Liver (tissue), 9 donors: ENCODE data around the gene BCKDHB. TPM values are rescaled to one million over a fixed set of nuclear protein-coding genes. Genes with fewer than 3 reads are reported as not detected.

Experiments used
- DNase-seq: peaks from one replicate; pipeline ENCODE4 v3.0.0-alpha.2; 2017; ENCODE audit warnings: low spot score
- H3K27ac ChIP-seq, 2 donors: one replicate each; pipeline ENCODE4 v1.7.0; 2013; ENCODE audit warnings: inconsistent platforms in 2 of 2, low read length in 2 of 2, control low read depth in 1 of 2, low read depth in 1 of 2, mild to moderate bottlenecking in 1 of 2
- H3K27me3 ChIP-seq, 4 donors: one replicate each; pipeline versions ENCODE4 v1.6.1 to v1.7.0; 2013; ENCODE audit warnings: low read length in 3 of 4, inconsistent platforms in 1 of 4, mild to moderate bottlenecking in 1 of 4, moderate library complexity in 1 of 4; ENCODE audit not compliant: control insufficient read depth in 4 of 4, insufficient read depth in 4 of 4
- H3K36me3 ChIP-seq, 4 donors: one replicate each; pipeline versions ENCODE4 v1.6.1 to v1.7.0; 2013; ENCODE audit warnings: low read length in 3 of 4, mild to moderate bottlenecking in 3 of 4, low read depth in 1 of 4, moderate library complexity in 1 of 4; ENCODE audit not compliant: control insufficient read depth in 4 of 4, insufficient read depth in 3 of 4
- H3K4me1 ChIP-seq, 4 donors: one replicate each; pipeline versions ENCODE4 v1.6.1 to v1.7.0; 2013; ENCODE audit warnings: low read length in 3 of 4, mild to moderate bottlenecking in 3 of 4, moderate library complexity in 1 of 4; ENCODE audit not compliant: control insufficient read depth in 4 of 4, insufficient read depth in 4 of 4
- H3K4me3 ChIP-seq, 3 donors: one replicate each; pipeline versions ENCODE4 v1.6.1 to v1.7.0; 2013; ENCODE audit warnings: low read length in 3 of 3, control low read depth in 1 of 3, low read depth in 1 of 3, mild to moderate bottlenecking in 1 of 3
- H3K9ac ChIP-seq, 2 donors: one replicate each; pipeline ENCODE4 v1.7.0; 2013; ENCODE audit warnings: low read length in 2 of 2, mild to moderate bottlenecking in 2 of 2, moderate library complexity in 2 of 2, control low read depth in 1 of 2, low read depth in 1 of 2
- H3K9me3 ChIP-seq, 4 donors: one replicate each; pipeline versions ENCODE4 v1.6.1 to v1.7.0; 2013; ENCODE audit warnings: low read length in 3 of 4; ENCODE audit not compliant: control insufficient read depth in 4 of 4
- EGR1 ChIP-seq, 2 donors: IDR thresholded peaks; 2 replicates each; pipeline ENCODE4 v1.6.1; 2016 to 2018; ENCODE audit warnings: antibody characterized with exemption in 2 of 2, low read depth in 2 of 2
- FOXA1 ChIP-seq: IDR thresholded peaks from 2 replicates; pipeline ENCODE4 v1.6.1; 2016; ENCODE audit warnings: antibody characterized with exemption
- FOXA2 ChIP-seq: IDR thresholded peaks from 2 replicates; pipeline ENCODE4 v1.6.1; 2016; ENCODE audit warnings: antibody characterized with exemption
- GABPA ChIP-seq, 2 donors: IDR thresholded peaks in 1 of 2; conservative IDR thresholded peaks in 1 of 2; 2 replicates each; pipeline ENCODE4 v1.6.1; 2016; ENCODE audit warnings: antibody characterized with exemption in 2 of 2, mild to moderate bottlenecking in 1 of 2, moderate library complexity in 1 of 2
- HNF4A ChIP-seq, 2 donors: conservative IDR thresholded peaks; 2 replicates each; pipeline ENCODE4 v1.6.1; 2016; ENCODE audit warnings: antibody characterized with exemption in 2 of 2, mild to moderate bottlenecking in 2 of 2
- JUND ChIP-seq, 2 donors: IDR thresholded peaks; 2 replicates each; pipeline ENCODE4 v1.6.1; 2016; ENCODE audit warnings: antibody characterized with exemption in 2 of 2
- NR2F2 ChIP-seq: IDR thresholded peaks from 2 replicates; pipeline ENCODE4 v1.6.1; 2016; ENCODE audit warnings: antibody characterized with exemption
- RXRA ChIP-seq, 2 donors: IDR thresholded peaks; 2 replicates each; pipeline ENCODE4 v1.6.1; 2017 to 2018; ENCODE audit warnings: antibody characterized with exemption in 2 of 2, mild to moderate bottlenecking in 1 of 2
- SP1 ChIP-seq: IDR thresholded peaks from 2 replicates; pipeline ENCODE4 v1.6.1; 2018; ENCODE audit warnings: antibody characterized with exemption, mild to moderate bottlenecking
- TAF1 ChIP-seq: conservative IDR thresholded peaks from 2 replicates; pipeline ENCODE4 v1.6.1; 2016; ENCODE audit warnings: antibody characterized with exemption, mild to moderate bottlenecking
- WGBS: extraction: QIAGEN DNeasy Blood & Tissue Kit; methylation state at CpG from one replicate; pipeline ENCODE4 v1.1.7; 2013; 5-methylcytosine and 5-hydroxymethylcytosine counted together
- polyA plus RNA-seq, 2 donors: library from polyadenylated mRNA; stranded (reverse) in 1 of 2; unstranded in 1 of 2; fragments of 200-250 nt in 1 of 2; fragments of >200 nt in 1 of 2; fragmentation: Nextera tagmentation in 1 of 2; extraction: Ambion mirVana in 1 of 2; gene quantifications; one replicate each; pipeline versions ENCODE4 v1.2.1 to v1.2.3, GENCODE V29; 2013 to 2015
- total RNA-seq, 2 donors: library from RNA; depleted of rRNA; stranded (reverse); fragments of >200 nt; gene quantifications; one replicate each; pipeline ENCODE4 v1.2.3, GENCODE V29; 2014
- TF ChIP-seq, protein P1 (sequence below): IDR thresholded peaks from 2 replicates; pipeline ENCODE4 v1.6.1; 2016; ENCODE audit warnings: antibody characterized with exemption, mild to moderate bottlenecking
- TF ChIP-seq, protein P2 (sequence below): IDR thresholded peaks from 2 replicates; pipeline ENCODE4 v1.6.1; 2016; ENCODE audit warnings: antibody characterized with exemption
- TF ChIP-seq, protein P3 (sequence below): fragments of 150-350 bp; IDR thresholded peaks from 2 replicates; pipeline ENCODE4 v1.5.1; 2017; ENCODE audit warnings: improper control_type of control experiment, low read depth, low read length; ENCODE audit not compliant: missing input control
- donor health status: healthy.
- donor health status: healthy.
- donor health status: healthy.
- donor health status: healthy.
- donor health status: healthy.

BCKDHB gene
- total and polyA plus RNA-seq, 4 donors = 13.0 to 74.8 (median 31.6) TPM

DNA sequence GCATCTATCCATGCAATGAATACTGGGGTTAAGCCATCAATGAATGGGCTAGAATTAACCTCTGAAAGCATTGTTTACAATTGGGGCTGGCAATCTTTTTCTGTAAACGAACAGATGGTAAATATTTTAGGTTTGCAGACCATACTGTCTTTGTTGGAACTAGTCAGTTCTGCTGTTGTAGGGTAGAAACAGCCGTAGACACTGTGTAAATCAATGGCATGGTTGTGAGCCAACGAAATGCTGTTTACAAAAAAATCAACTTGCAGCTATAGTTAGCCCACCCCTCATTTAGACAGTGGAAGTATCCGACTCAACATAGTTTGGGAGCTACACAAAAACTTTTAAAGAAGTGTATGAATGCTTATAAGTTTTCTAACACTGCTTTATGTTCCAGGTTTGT, 91.5 kb downstream of the BCKDHB start:
- Histone ChIP-seq H3K27me3 (no peaks in the 10 kb centered on the region), H3K9me3 (no peaks in the 10 kb centered on the region), H3K4me1 (peaks cover 2 to 13% (median 6%) of the 10 kb centered on the region in 4 donors), H3K36me3 (no peaks in the 10 kb centered on the region), H3K27ac (no peak overlapping the region), H3K4me3 (no peak overlapping the region), H3K9ac (no peak overlapping the region)
- 56% methylated on average over 4 of the region's 4 CpGs for WGBS
- no peak for DNase-seq
- no peak for TF ChIP-seq TAF1
- TF ChIP-seq NR2F2 = no peak
- TF ChIP-seq, protein P1, sequence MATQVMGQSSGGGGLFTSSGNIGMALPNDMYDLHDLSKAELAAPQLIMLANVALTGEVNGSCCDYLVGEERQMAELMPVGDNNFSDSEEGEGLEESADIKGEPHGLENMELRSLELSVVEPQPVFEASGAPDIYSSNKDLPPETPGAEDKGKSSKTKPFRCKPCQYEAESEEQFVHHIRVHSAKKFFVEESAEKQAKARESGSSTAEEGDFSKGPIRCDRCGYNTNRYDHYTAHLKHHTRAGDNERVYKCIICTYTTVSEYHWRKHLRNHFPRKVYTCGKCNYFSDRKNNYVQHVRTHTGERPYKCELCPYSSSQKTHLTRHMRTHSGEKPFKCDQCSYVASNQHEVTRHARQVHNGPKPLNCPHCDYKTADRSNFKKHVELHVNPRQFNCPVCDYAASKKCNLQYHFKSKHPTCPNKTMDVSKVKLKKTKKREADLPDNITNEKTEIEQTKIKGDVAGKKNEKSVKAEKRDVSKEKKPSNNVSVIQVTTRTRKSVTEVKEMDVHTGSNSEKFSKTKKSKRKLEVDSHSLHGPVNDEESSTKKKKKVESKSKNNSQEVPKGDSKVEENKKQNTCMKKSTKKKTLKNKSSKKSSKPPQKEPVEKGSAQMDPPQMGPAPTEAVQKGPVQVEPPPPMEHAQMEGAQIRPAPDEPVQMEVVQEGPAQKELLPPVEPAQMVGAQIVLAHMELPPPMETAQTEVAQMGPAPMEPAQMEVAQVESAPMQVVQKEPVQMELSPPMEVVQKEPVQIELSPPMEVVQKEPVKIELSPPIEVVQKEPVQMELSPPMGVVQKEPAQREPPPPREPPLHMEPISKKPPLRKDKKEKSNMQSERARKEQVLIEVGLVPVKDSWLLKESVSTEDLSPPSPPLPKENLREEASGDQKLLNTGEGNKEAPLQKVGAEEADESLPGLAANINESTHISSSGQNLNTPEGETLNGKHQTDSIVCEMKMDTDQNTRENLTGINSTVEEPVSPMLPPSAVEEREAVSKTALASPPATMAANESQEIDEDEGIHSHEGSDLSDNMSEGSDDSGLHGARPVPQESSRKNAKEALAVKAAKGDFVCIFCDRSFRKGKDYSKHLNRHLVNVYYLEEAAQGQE = no peak
- TF ChIP-seq, protein P2, sequence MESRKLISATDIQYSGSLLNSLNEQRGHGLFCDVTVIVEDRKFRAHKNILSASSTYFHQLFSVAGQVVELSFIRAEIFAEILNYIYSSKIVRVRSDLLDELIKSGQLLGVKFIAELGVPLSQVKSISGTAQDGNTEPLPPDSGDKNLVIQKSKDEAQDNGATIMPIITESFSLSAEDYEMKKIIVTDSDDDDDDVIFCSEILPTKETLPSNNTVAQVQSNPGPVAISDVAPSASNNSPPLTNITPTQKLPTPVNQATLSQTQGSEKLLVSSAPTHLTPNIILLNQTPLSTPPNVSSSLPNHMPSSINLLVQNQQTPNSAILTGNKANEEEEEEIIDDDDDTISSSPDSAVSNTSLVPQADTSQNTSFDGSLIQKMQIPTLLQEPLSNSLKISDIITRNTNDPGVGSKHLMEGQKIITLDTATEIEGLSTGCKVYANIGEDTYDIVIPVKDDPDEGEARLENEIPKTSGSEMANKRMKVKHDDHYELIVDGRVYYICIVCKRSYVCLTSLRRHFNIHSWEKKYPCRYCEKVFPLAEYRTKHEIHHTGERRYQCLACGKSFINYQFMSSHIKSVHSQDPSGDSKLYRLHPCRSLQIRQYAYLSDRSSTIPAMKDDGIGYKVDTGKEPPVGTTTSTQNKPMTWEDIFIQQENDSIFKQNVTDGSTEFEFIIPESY = no peak
- no peak for TF ChIP-seq RXRA (IDR thresholded peaks at IDR 0.05)
- TF ChIP-seq HNF4A (conservative IDR thresholded peaks at IDR 0.05) = no peak
- no peak for TF ChIP-seq EGR1 (IDR thresholded peaks at IDR 0.05; ENCODE audit: low read depth in 2 of 2)
- TF ChIP-seq FOXA1 = no peak
- no peak for TF ChIP-seq JUND (IDR thresholded peaks at IDR 0.05)
- TF ChIP-seq, protein P3, sequence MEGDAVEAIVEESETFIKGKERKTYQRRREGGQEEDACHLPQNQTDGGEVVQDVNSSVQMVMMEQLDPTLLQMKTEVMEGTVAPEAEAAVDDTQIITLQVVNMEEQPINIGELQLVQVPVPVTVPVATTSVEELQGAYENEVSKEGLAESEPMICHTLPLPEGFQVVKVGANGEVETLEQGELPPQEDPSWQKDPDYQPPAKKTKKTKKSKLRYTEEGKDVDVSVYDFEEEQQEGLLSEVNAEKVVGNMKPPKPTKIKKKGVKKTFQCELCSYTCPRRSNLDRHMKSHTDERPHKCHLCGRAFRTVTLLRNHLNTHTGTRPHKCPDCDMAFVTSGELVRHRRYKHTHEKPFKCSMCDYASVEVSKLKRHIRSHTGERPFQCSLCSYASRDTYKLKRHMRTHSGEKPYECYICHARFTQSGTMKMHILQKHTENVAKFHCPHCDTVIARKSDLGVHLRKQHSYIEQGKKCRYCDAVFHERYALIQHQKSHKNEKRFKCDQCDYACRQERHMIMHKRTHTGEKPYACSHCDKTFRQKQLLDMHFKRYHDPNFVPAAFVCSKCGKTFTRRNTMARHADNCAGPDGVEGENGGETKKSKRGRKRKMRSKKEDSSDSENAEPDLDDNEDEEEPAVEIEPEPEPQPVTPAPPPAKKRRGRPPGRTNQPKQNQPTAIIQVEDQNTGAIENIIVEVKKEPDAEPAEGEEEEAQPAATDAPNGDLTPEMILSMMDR = no peak
- no peak for TF ChIP-seq GABPA (IDR thresholded peaks at IDR 0.05 in 1 of 2, conservative IDR thresholded peaks at IDR 0.05 in 1 of 2)
- no peak for TF ChIP-seq FOXA2

DNA sequence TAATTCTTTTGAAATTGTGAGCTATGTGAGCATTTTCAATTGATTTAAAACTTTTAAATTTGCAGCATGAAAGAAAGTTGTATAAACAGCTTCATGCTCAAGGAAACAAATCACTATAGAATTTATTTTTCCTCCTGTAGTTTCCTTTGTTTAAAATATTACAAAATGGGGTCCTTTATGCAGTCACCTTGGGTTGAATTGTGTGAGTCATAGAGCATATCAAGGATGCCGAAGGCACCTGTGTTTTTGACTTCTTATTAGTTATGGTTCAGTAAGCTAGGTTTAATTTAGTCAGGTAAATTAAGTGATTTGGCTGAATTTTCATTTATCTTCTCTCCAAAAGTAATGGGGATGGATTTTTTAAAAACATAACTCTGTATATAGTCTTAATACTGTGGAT, 96.8 kb downstream of the BCKDHB start:
- TF ChIP-seq SP1 (no peak), JUND (IDR thresholded peaks at IDR 0.05) (no peak)
- WGBS = 100% methylated on average over 1 of the region's 1 CpG
- Histone ChIP-seq H3K27ac (no peak overlapping the region), H3K9ac (no peak overlapping the region), H3K4me1 (no peaks in the 10 kb centered on the region), H3K36me3 (peaks cover 3 to 7% (median 4%) of the 10 kb centered on the region in 4 donors), H3K4me3 (no peak overlapping the region), H3K27me3 (no peaks in the 10 kb centered on the region), H3K9me3 (no peaks in the 10 kb centered on the region)
- DNase-seq = no peak
